AG04449 (cell line): ENCODE measurements around the gene TNFRSF1B.

Experiments
- CTCF ChIA-PET: fragments of 350-600 bp; formaldehyde crosslinking; extraction: SDS; loops from one replicate; lab custom pipeline; 2021; ENCODE audit warnings: antibody characterized with exemption; lab: Yijun Ruan, JAX
- POLR2A ChIA-PET: fragments of 400-600, 350-600 bp; formaldehyde crosslinking; extraction: SDS; loops from one replicate; lab custom pipeline; 2020; ENCODE audit warnings: antibody characterized with exemption, inconsistent platforms; lab: Yijun Ruan, JAX
- DNase-seq: peaks from one replicate; pipeline ENCODE4 v3.0.0-alpha.2; 2010; ENCODE audit warnings: low read depth, low spot score
- H3K4me3 ChIP-seq: 2 replicates; pipeline ENCODE4 v1.5.1; 2011; ENCODE audit warnings: low read depth, mild to moderate bottlenecking, control low read depth, low read length
- TF ChIP-seq, protein P1 (sequence below): IDR thresholded peaks from one replicate; pipeline ENCODE4 v1.5.1; 2011; ENCODE audit warnings: mild to moderate bottlenecking, moderate library complexity, low read length, control low read depth, inconsistent platforms; ENCODE audit not compliant: insufficient read depth; ENCODE audit errors: missing control alignments

TNFRSF1B gene

GRCh38 chr1:12148160-12148957 lies 18.4 kb upstream of the TNFRSF1B start:
- POLR2A ChIA-PET, result no interaction called here
- no peak for DNase-seq
- H3K4me3 ChIP-seq, result no peak overlapping the region

DNA sequence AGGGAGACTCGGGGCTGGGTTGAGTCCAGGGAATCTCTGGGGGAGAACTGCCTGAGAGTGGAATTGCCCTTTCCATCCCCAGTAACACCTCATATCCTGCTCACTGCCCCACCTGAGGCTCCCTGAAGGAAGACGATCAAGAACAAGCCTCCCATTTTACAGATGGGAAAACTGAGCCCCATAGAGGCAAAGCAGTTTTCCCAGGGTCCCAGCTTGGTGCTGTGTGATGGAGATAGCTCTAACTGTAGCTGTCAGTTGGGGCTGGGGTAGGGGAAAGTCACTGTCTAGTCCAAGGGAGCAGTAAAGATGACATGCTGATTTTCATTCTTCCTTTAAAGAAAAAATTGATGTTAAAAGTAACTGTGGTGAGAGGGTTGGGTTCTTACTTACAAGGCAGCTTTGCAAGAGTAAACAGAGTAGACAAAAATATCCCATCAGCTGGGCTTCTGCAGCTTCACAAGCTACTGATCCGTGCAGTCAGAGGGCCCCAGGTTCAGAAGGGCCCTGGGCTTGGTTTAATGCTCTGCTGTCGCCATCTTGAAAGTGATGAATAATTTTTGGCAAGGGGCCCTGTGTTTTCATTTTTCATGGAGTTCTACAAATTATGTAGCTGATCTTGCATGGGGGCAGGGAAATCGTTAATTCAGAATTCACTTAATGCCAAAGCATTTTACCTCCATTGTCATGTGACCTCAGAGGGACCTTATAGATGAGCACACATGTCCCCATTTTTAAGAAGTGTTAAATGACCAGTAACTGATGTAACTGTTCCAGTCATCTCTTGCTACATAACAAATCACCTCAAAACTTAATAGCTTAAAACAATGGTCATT lies 17.6 kb upstream of the TNFRSF1B start:
- CTCF ChIA-PET, result interaction anchor here (0.9 to 3.3 kb wide), 3 partner anchors 12 to 24 kb away, joined by 4 to 12 read pairs (median 6); no protein-coding TSS in a partner anchor
- no peak for DNase-seq
- POLR2A ChIA-PET, result no interaction called here
- TF ChIP-seq, protein P1, sequence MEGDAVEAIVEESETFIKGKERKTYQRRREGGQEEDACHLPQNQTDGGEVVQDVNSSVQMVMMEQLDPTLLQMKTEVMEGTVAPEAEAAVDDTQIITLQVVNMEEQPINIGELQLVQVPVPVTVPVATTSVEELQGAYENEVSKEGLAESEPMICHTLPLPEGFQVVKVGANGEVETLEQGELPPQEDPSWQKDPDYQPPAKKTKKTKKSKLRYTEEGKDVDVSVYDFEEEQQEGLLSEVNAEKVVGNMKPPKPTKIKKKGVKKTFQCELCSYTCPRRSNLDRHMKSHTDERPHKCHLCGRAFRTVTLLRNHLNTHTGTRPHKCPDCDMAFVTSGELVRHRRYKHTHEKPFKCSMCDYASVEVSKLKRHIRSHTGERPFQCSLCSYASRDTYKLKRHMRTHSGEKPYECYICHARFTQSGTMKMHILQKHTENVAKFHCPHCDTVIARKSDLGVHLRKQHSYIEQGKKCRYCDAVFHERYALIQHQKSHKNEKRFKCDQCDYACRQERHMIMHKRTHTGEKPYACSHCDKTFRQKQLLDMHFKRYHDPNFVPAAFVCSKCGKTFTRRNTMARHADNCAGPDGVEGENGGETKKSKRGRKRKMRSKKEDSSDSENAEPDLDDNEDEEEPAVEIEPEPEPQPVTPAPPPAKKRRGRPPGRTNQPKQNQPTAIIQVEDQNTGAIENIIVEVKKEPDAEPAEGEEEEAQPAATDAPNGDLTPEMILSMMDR, result no peak
- H3K4me3 ChIP-seq, result no peak overlapping the region

More at GRCh38 chr1:12148160-12148957, 18.4 kb upstream of the TNFRSF1B start:
- CTCF ChIA-PET, result interaction anchor here (0.6 to 1.9 kb wide), 3 partner anchors 10 to 67 kb away, joined by 3 to 7 read pairs (median 5); no protein-coding TSS in a partner anchor
- TF ChIP-seq, protein P1, result no peak

DNA sequence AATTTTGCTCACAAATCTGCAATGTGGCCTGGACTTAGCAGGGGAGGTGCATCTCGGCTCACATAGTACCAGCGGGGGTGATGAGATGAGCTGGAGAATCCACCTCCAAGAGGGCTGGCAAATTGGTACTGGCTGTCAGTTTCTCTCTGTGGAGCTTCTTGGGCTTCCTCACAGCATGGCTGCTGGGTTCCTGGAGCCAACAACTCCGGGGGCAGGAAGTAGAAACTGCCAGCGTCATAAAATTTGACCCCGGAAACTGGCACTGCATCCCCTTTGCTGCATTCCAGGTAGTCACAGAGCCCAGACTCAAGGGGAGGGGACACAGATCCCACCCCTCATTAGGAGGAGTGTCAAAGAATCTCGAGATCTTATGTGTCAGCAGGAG lies 17.0 kb upstream of the TNFRSF1B start:
- no peak overlapping the region for H3K4me3 ChIP-seq
- no peak for DNase-seq
- CTCF ChIA-PET, result interaction anchor here (0.9 to 3.3 kb wide), 4 partner anchors 13 to 1113 kb away, joined by 3 to 12 read pairs (median 5); no protein-coding TSS in a partner anchor
- TF ChIP-seq, protein P1, result no peak
- POLR2A ChIA-PET, result no interaction called here

- POLR2A ChIA-PET, result interaction anchor here (0.6 kb wide), 1 partner anchor 71 kb away, joined by 3 read pairs; no protein-coding TSS in a partner anchor
- H3K4me3 ChIP-seq, result no peak overlapping the region
- CTCF ChIA-PET, result interaction anchor here (1.0 to 3.3 kb wide), 4 partner anchors 12 to 1113 kb away, joined by 3 to 12 read pairs (median 6); no protein-coding TSS in a partner anchor
- TF ChIP-seq, protein P1, result no peak
- DNase-seq, result no peak
These were observed 16.2 kb upstream of the TNFRSF1B start for GRCh38 chr1:12150456-12151200.

DNA sequence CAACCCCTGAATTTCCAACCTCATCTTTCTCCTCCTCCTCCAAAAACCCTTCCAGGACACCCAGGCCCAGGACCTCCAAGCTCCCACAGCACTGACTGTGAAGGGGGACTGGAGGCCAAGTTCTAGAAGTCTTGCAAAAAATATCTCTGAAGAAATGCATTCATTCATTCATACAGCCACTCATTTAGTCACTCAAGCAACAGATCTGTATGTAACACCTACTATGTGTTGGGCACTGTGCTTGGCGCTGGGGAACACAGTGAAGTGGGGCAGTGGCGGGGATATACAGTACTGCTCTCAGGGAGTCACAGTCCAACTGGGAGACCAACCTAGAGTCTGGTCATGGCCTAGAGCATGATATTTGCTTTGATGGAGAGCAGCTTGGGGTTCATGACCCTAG lies 15.3 kb upstream of the TNFRSF1B start:
- ChIA-PET CTCF (interaction anchor here (2.1 to 3.3 kb wide), 2 partner anchors 13 to 26 kb away, joined by 6 to 12 read pairs; no protein-coding TSS in a partner anchor), POLR2A (no interaction called here)
- DNase-seq, result no peak
- TF ChIP-seq, protein P1, result no peak
- H3K4me3 ChIP-seq, result no peak overlapping the region
